Measurements from ENCODE around the gene SH3BGRL2. TPM values are rescaled to one million over a fixed set of nuclear protein-coding genes. Genes with fewer than 3 reads are reported as not detected.

SH3BGRL2 gene
- total RNA-seq, 2 donors from 2014 or later: 26.4 to 29.1 TPM

- Histone ChIP-seq H3K27ac (no peak overlapping the region), H3K36me3 (replicated peaks in 1 of 2; ENCODE audit: insufficient read depth in 1 of 2, low read depth in 2 of 2) (no peaks in the 10 kb centered on the region), H3K4me1 (peaks cover 32% of the 10 kb centered on the region), H3K9me3 (no peaks in the 10 kb centered on the region), H3K27me3 (no peaks in the 10 kb centered on the region), H3K4me3 (no peak overlapping the region)
- DNase-seq: no peak
- WGBS, 2 donors: 7 to 14% methylated on average over 2 of the region's 2 CpGs
- intact Hi-C loops (cut with DNase I): no loop called here
- ATAC-seq: no peak
- no peak for TF ChIP-seq CTCF (IDR thresholded peaks at IDR 0.05)
- no peak for TF ChIP-seq POLR2A (IDR thresholded peaks at IDR 0.05)
Observed at GRCh38 chr6:79632580-79632979, 1.5 kb downstream of the SH3BGRL2 start.

- Histone ChIP-seq H3K4me3 (no peak overlapping the region), H3K4me1 (peaks cover 32% of the 10 kb centered on the region), H3K36me3 (replicated peaks in 1 of 2; ENCODE audit: insufficient read depth in 1 of 2, low read depth in 2 of 2) (no peaks in the 10 kb centered on the region), H3K9me3 (no peaks in the 10 kb centered on the region), H3K27me3 (no peaks in the 10 kb centered on the region), H3K27ac (no peak overlapping the region)
- 66 to 75% methylated on average over 2 of the region's 2 CpGs for WGBS, 2 donors
- ATAC-seq (no peak), DNase-seq (no peak)
- intact Hi-C loops (cut with DNase I): no loop called here
- no peak for TF ChIP-seq POLR2A (IDR thresholded peaks at IDR 0.05)
- no peak for TF ChIP-seq CTCF (IDR thresholded peaks at IDR 0.05)
Observed at GRCh38 chr6:79634491-79635231, 3.5 kb downstream of the SH3BGRL2 start.

- no peak for DNase-seq
- Histone ChIP-seq H3K36me3 (replicated peaks in 1 of 2; ENCODE audit: insufficient read depth in 1 of 2, low read depth in 2 of 2) (no peaks in the 10 kb centered on the region), H3K27me3 (no peaks in the 10 kb centered on the region), H3K9me3 (no peaks in the 10 kb centered on the region), H3K4me1 (peaks cover 36% of the 10 kb centered on the region), H3K27ac (no peak overlapping the region), H3K4me3 (no peak overlapping the region)
- WGBS, 2 donors: 69 to 73% methylated on average over 2 of the region's 2 CpGs
- ATAC-seq: no peak
- intact Hi-C loops (cut with DNase I): no loop called here
- TF ChIP-seq CTCF (IDR thresholded peaks at IDR 0.05) (no peak), POLR2A (IDR thresholded peaks at IDR 0.05) (no peak)
Observed at GRCh38 chr6:79635232-79635543, 4.1 kb downstream of the SH3BGRL2 start.

GRCh38 chr6:79636673-79637072 is 5.5 kb downstream of the SH3BGRL2 start:
- no peak for DNase-seq
- Histone ChIP-seq H3K36me3 (replicated peaks in 1 of 2; ENCODE audit: insufficient read depth in 1 of 2, low read depth in 2 of 2) (no peaks in the 10 kb centered on the region), H3K4me1 (peaks cover 37% of the 10 kb centered on the region), H3K9me3 (no peaks in the 10 kb centered on the region), H3K4me3 (no peak overlapping the region), H3K27me3 (no peaks in the 10 kb centered on the region), H3K27ac (no peak overlapping the region)
- intact Hi-C loops (cut with DNase I): no loop called here
- TF ChIP-seq CTCF (IDR thresholded peaks at IDR 0.05): no peak
- no peak for TF ChIP-seq POLR2A (IDR thresholded peaks at IDR 0.05)
- ATAC-seq: no peak
- 100% methylated on average over 1 of the region's 1 CpG for WGBS, 2 donors
